Stimulated activated CD8-positive, alpha-beta memory T cell treated with anti-CD3 and anti-CD28 coated beads, Interleukin-7, amount 100 ng/mL, for 24 hours (primary cell): ENCODE measurements around the gene ZCCHC17.

Experiments
- DNase-seq: peaks from one replicate; pipeline ENCODE4 v3.0.0-alpha.2; 2020; ENCODE audit warnings: low read depth

ZCCHC17 gene

DNA sequence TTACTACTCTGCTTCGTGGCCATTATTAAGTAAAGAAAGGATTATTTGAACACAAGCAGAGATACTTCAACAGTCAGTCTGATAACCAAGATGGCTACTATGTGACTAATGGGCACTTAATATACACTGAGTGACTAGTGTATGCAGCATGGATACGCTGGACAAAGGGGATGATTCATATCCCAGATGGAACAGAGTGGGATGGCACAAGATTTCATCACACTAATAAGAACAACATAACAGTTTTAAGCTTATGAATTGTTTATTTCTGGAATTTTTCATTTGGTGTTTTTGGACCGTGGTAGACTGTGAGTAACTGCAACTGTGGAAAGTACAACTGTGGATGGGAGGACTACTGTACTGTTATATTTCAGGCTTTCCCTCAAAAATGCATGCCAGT, 9.4 kb downstream of the ZCCHC17 start:
- no peak for DNase-seq

GRCh38 chr1:31308036-31308435, 11.2 kb downstream of the ZCCHC17 start:
- DNase-seq = no peak

DNA sequence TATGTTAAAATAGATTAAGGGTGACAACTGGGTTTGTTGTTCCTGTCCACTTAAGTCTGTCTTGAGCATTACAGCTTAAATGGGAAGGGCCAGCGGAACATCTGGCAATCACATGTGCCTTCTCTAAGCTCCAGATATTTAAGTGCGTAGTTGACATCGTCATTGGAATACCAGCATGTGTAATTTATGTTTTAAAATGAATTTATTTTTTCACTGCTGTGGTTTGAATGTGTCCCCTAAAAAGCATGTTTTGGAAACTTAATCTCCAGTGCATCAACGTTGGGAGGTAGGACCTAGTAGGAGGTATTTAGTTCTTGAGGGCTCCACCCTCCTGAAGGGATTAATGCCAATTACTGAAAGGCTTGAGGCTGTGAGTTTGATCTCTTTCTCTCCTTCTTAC, 13.4 kb downstream of the ZCCHC17 start:
- DNase-seq = no peak

- DNase-seq = no peak
Observed at GRCh38 chr1:31315902-31316301, 19.1 kb downstream of the ZCCHC17 start.

- no peak for DNase-seq
Observed at GRCh38 chr1:31318146-31318545, 21.3 kb downstream of the ZCCHC17 start.

- no peak for DNase-seq
Observed at GRCh38 chr1:31324093-31324492, 27.3 kb downstream of the ZCCHC17 start.

GRCh38 chr1:31324992-31325391, 28.2 kb downstream of the ZCCHC17 start:
- no peak for DNase-seq

GRCh38 chr1:31326461-31326860, 29.6 kb downstream of the ZCCHC17 start:
- DNase-seq = no peak

GRCh38 chr1:31327381-31327780, 30.5 kb downstream of the ZCCHC17 start:
- no peak for DNase-seq

GRCh38 chr1:31335007-31335406, 38.2 kb downstream of the ZCCHC17 start:
- DNase-seq = no peak

GRCh38 chr1:31336687-31337467, 40.0 kb downstream of the ZCCHC17 start:
- DNase-seq = no peak

- no peak for DNase-seq
Observed at GRCh38 chr1:31344503-31344902, 47.7 kb downstream of the ZCCHC17 start.

- DNase-seq = no peak
Observed at GRCh38 chr1:31345635-31346034, 48.8 kb downstream of the ZCCHC17 start.

DNA sequence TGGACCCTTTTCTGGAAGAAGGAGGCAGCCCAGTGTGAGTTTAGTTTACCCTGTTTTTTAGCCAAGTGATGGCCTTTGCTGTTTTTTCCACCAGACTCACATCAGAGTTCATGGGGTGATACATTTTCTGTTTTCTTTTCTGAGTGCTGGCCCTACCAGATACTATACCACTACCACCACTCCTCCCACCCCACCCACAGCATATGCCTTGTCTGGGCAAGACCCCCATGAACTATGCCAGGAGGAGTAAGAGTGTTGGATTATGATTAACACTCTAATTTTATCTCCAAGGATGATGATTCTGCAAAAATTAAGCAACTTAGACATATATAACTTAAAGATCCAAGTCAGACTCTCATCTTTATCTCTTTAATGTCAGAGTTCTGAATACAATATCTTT, 50.0 kb downstream of the ZCCHC17 start:
- DNase-seq = no peak

DNA sequence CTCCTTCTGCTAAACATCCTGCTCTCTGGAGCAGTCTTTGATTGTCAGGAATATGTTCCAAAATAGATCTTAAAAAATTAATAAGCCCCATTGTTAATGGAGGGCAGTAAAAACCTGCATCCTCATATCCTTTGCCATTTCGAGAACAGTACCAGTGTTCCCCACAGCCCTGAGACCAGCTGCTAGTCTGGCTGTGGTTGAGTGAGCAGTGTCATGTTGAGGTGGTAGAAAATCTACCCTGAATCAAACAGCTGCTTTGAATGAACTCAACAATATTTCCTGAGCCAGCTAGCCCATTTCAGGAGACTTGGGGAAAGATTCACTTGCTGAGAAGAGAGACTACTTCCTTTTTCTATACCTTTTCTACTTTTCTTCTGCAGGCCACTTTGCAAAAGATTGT, 51.6 kb downstream of the ZCCHC17 start:
- DNase-seq = no peak

GRCh38 chr1:31354283-31354682, 57.5 kb downstream of the ZCCHC17 start:
- DNase-seq = no peak

DNA sequence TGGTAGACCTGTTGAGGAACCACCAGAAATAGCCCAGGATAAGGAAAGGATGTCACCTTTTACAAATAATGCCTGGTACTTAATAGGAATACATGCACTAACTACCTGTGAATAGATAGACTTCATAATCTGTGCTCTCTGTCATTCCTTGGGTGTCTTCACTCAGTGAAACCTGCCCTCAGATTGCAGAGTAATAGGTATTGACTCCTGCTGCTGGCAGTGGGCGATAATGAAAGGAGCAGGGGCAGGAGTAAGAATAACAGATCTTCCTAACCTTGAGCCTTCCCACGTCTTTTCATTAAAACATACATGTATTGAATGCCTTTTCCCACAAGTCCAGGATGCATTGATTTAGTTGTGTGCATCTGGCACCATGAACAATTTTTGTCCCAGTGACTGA, 59.6 kb downstream of the ZCCHC17 start:
- no peak for DNase-seq

- no peak for DNase-seq
Observed at GRCh38 chr1:31361607-31362006, 64.8 kb downstream of the ZCCHC17 start.

GRCh38 chr1:31362032-31362431, 65.2 kb downstream of the ZCCHC17 start:
- no peak for DNase-seq

DNA sequence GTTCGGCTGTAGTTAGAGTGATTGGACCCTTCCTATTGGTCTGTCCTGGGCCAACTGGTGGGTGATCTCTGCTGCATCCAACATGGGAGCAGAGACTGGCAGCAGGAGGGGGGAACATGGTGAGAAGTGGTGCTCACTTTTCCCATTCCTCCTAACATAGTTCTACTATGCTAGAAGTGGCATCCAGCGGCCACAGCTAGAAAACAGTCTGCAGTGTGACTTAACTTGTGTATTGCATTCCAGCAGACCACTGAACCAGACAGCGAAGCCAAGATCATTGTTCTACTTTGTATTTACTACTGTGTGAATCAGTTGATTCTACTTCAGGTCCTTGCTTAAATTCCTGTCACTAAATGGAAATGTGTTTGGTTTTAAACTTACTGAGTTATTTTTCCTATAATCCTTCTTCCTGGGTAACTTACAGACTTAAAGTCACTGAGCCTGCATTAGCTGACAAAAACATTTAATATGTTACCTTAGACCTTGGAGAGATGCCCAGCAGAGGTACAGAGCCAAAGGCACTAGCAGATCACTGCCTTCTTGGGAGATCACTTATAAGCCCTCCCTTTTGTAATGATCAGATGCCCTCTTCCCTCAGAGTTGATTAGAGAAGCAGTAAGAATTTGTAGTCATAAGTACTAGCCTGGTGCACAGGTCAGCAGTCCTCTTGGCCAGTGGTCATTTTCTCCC, 67.9 kb downstream of the ZCCHC17 start:
- no peak for DNase-seq

GRCh38 chr1:31366796-31367195, 70.0 kb downstream of the ZCCHC17 start:
- no peak for DNase-seq

DNA sequence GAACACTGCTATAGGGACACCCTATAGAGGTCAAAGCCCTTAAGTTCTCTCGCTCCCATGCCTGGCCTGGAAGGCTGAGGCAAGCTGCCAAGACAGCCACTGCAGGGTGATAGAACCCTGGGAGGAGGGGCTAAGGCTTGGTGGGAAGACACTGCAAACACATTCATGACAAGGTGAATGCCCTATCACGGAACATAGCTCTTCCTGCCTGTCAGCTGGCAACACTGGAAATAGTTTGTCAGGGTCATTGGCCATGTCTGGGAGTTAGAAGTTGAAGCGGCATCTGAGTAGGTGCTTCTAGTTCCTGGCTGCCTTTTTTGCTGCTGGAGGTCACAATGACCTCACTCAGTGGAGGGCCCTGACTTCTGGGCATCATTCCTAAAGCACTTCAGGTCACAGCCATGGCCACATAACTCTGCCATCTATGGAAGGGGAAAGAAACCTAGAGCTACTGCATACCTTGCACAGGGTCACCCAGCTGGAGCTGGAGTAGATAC, 71.8 kb downstream of the ZCCHC17 start:
- no peak for DNase-seq

GRCh38 chr1:31370021-31370420, 73.2 kb downstream of the ZCCHC17 start:
- DNase-seq = no peak

DNA sequence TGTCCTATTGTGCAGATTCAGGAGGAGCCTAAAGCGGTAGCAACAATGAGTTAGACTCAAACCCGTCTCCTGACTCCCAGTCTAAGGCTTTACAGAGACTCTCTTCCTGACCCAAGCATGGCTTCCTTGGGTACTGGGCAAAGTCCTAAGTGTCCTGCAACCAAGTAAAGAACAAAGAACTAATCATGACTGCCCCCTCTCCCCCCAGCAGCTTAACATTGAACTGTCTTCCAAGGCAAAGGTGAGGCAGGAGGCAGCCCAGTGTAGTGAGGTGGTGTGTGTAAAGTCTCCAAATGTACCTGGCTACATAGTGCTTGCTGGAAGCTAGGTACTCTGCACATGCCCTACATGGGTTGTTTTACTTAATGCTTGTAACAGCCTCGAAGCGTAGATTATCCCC, 73.7 kb downstream of the ZCCHC17 start:
- DNase-seq = no peak
